CD4-positive, alpha-beta T cell treated with Interleukin-4 for 1 hour (primary cell): ENCODE results near the gene KLHDC3.
A peak's percentile ranks its signal among the peaks of the same experiment; 100 is the strongest.

Experiments
- DNase-seq, 2 donors: peaks; one replicate each; pipeline ENCODE4 v3.0.0-alpha.2; 2020 to 2022

KLHDC3 gene

DNA sequence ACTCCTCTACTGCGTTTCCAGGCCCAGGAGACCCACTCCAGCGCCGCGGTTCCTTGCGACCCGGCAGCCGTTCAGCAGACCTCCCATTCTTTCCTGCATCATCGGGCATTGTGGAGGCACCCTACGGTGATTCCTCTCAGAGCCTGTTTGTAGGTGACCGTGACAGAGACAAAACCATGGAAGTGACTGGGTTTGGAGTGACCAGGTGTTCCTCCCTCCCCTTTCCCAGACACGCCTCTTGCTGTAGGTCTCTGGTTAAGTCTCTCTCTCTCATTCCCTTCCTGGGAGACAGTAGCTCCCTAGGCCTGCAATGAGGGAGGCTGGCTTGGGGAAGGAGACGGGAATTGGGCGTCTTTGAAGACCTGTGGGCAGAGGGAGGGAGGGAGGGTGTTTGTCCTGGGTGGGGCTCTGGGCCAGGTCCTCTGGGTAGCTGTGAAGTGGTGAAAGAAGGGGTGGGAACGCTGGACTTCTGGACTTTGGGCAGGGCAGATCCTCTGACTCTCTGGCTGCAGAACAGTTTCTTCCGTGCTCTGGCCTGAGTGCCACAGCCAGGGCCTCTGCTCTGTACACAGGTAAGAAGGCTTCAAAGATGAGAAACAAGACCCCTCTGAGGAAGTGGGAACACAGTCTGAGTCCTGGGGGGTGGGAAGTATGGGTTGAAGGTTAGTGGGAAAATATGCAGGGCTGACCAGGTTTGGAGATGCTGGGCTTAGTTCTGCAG lies 46.1 kb downstream of the KLHDC3 start:
- DNase-seq, result no peak

DNA sequence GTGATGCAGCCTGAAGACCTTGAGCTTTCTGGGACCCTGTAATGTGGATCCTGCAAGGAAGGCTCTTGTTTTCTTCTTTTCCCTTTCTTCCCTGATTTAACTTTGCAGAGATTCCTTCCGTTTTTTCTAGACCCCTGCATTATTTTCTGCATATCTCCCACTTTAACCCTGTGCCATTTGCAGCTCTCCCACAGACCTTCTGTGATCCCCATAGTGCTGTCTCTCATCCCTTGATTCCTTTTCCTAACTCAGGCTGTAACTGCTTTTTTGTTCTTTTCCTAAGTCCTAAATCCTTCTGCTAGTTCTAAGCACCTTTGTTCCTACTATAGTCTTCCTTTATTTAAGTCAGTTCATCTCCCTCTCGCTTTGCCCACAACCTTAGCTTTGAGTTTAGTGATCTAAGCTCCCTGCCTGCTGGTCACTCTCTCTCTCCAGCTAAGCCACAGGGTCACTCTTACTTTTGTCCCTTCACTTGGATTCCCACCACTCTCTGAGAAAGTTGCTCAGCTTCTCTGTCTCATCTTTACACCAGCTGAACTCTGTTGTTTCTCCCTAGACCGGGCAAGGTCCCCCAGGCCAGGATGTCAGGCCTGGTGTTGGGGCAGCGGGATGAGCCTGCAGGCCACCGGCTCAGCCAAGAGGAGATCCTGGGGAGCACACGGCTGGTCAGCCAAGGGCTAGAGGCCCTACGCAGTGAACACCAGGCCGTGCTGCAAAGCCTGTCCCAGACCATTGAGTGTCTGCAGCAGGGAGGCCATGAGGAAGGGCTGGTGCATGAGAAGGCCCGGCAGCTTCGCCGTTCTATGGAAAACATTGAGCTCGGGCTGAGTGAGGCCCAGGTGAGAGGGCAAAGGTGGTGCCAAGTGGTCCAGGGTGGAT lies 46.9 kb downstream of the KLHDC3 start:
- no peak for DNase-seq

DNA sequence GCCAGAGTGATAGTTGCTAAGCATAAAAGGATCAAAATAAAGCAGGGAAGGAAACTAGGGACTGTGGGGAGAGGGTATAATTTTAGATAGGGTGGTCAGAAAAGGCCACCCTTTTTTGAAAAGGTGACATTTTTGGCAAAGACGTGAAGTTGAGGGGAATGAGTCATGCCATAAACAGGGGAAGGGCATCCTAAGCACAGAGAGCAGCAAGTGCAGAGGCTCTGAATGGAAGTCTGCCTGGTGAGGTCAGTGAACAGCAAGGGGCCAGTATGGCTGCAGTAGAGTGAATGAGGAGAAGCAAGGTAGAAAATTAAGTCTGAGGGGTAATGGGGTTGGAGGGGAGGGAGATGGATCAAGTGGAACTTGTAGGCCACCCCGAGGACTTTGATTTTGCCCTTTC lies 47.8 kb downstream of the KLHDC3 start:
- DNase-seq, result no peak

DNA sequence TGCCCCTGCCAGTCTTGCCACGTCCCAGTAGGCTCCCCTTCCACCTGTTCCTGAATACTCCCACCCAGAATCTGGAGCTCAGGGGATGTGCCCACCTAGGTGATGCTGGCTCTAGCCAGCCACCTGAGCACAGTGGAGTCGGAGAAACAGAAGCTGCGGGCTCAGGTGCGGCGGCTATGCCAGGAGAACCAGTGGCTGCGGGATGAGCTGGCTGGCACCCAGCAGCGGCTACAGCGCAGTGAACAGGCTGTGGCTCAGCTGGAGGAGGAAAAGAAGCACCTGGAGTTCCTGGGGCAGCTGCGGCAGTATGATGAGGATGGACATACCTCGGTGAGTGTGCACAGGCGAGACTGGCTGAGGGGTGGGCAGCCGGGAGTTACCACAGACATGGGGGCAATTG lies 48.8 kb downstream of the KLHDC3 start:
- no peak for DNase-seq

DNA sequence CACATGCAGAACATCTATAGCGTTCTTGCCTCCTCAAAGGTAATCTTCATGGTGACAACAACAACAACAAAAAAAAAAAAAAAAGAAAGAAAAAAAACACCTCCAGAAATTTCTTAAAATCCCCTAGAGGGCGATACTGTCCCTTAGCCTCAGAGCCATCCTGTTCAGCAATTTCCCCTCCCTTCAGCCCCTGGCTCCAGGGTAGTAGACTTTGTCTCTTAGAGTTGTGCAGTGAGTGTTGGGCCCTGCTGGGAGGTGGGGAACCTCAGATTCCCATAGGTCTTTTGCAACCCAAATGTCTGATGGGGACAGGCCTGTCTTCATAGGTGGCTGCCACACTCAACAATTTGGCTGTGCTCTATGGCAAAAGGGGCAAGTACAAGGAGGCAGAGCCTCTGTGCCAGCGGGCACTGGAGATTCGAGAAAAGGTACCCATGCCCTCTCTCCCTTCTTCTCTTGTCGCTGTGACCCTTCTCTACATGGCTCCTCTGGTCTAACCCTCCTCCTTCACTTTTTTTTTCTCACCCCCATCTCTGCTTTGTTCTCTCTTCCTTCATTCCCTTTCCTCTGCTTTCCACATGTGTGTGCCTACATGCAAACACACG lies 56.1 kb downstream of the KLHDC3 start:
- peak in 1 of 2 donors; percentile 41 for DNase-seq
